Suprapubic skin (tissue), 4 donors: ENCODE data around the gene CLASP1. TPM values are rescaled to one million over a fixed set of nuclear protein-coding genes. Genes with fewer than 3 reads are reported as not detected.
"Not testable (repeated sequence)": the region's sequence is repeated elsewhere in the genome, so short reads cannot be mapped to it uniquely, and the experiment has no call there.

Experiments
- DNase-seq, 2 donors: peaks; one replicate each; pipeline ENCODE4 v3.0.0-alpha.2; 2019; ENCODE audit warnings: low spot score in 2 of 2
- H3K27ac ChIP-seq: fragments of 200-600 bp; sonication (generic); one replicate; pipeline ENCODE4 v1.5.1; 2019
- H3K27me3 ChIP-seq: fragments of 200-600 bp; sonication (generic); one replicate; pipeline ENCODE4 v1.5.1; 2019
- H3K36me3 ChIP-seq: fragments of 200-600 bp; sonication (generic); one replicate; pipeline ENCODE4 v1.5.1; 2019
- H3K4me1 ChIP-seq: fragments of 200-600 bp; sonication (generic); one replicate; pipeline ENCODE4 v1.5.1; 2019
- H3K4me3 ChIP-seq: fragments of 200-600 bp; sonication (generic); one replicate; pipeline ENCODE4 v1.5.1; 2019; ENCODE audit warnings: mild to moderate bottlenecking
- H3K9me3 ChIP-seq: fragments of 200-600 bp; sonication (generic); one replicate; pipeline ENCODE4 v1.5.1; 2019
- CTCF ChIP-seq, 2 donors: fragments of 200-600 bp in 1 of 2; fragments of 450-650 bp in 1 of 2; sonication (generic) in 1 of 2; IDR thresholded peaks; one replicate each; pipeline ENCODE4 v1.5.1; 2016 to 2019; ENCODE audit warnings: antibody characterized with exemption in 2 of 2, mild to moderate bottlenecking in 1 of 2, moderate library complexity in 1 of 2
- EP300 ChIP-seq: sonication (generic); formaldehyde crosslinking; IDR thresholded peaks from one replicate; pipeline ENCODE4 v1.6.1; 2017; ENCODE audit warnings: antibody characterized with exemption
- POLR2A ChIP-seq, 2 donors: fragments of 450-650 bp; IDR thresholded peaks; one replicate each; pipeline ENCODE4 v1.6.1; 2017; ENCODE audit warnings: antibody characterized with exemption in 2 of 2, mild to moderate bottlenecking in 2 of 2, moderate library complexity in 2 of 2
- POLR2AphosphoS5 ChIP-seq, 3 donors: sonication (generic); formaldehyde crosslinking; IDR thresholded peaks; one replicate each; pipeline ENCODE4 v1.6.1; 2017; ENCODE audit warnings: antibody characterized with exemption in 3 of 3
- WGBS: methylation state at CpG from one replicate; pipeline ENCODE4 v1.1.5; 2018; 5-methylcytosine and 5-hydroxymethylcytosine counted together
- total RNA-seq, 4 donors: library from RNA; depleted of rRNA; stranded (reverse); fragments of >200 nt; gene quantifications; one replicate each; pipeline ENCODE4 v1.1.0, GENCODE V29; 2016

Gene CLASP1
- total RNA-seq, 4 donors from 2014 or later: 53.3 to 99.5 (median 67.6) TPM

DNA sequence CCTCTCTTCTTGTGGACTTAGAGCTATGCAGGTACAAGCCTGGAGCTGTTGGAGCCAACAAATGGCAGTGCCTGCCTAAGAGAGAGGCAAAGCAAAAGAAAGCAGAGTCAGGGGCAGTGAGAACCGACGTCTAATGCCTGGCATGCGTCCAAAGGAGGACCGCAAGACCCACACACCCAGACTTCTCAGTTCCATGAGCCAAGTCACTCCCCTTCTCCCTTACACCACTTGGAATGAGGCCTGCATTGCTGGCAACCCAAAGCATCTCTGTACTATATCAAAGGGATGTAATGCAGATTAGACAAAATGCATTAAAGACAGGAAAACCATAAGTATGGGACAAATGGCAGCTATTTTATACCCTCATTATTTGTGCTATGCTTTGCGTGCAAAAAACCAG, 168.4 kb downstream of the CLASP1 start:
- peaks cover 8% of the 10 kb centered on the region for H3K36me3 ChIP-seq
- H3K27ac ChIP-seq: no peak overlapping the region
- no peak for DNase-seq
- H3K4me1 ChIP-seq: peaks cover 38% of the 10 kb centered on the region
- no peak for TF ChIP-seq EP300
- TF ChIP-seq POLR2AphosphoS5 (IDR thresholded peaks at IDR 0.05): no peak
- TF ChIP-seq CTCF (IDR thresholded peaks at IDR 0.05): no peak
- TF ChIP-seq POLR2A (IDR thresholded peaks at IDR 0.05): no peak
- no peaks in the 10 kb centered on the region for H3K9me3 ChIP-seq
- 22% methylated on average over 5 of the region's 5 CpGs for WGBS
- no peaks in the 10 kb centered on the region for H3K27me3 ChIP-seq
- no peak overlapping the region for H3K4me3 ChIP-seq

DNA sequence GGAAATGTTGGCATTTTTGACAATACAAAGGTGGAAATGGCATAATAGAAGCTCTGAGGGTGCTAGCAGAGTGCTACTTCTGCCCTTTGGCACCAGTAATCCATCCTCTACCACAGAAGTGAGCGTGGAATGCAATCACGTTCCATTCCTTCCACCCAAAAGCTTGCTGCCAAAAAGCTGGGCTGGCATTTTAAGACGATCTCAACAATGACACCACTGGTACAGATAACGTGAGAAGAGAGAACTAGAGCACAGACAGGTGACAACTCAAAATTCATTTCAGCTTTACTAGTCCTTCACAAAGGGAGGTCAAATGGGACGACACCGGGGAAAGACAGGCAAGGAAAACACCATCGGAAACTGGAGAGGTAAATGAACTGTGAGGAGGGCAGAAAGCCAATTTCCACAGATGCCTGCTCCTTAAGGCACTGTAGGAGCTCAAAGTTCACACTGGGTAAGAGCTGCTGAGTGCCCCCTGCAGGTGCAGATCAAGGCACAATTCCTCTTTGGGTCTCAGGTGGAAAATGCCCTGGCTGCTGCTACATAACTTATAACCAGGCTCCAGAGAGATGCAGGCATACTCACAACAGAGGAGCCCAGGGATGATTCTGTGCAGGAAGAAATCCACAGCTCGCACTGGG, 169.3 kb downstream of the CLASP1 start:
- no peak for DNase-seq
- H3K4me1 ChIP-seq: peaks cover 40% of the 10 kb centered on the region
- no peaks in the 10 kb centered on the region for H3K9me3 ChIP-seq
- no peak for TF ChIP-seq EP300
- TF ChIP-seq POLR2AphosphoS5 (IDR thresholded peaks at IDR 0.05): no peak
- no peak for TF ChIP-seq CTCF (IDR thresholded peaks at IDR 0.05)
- no peak for TF ChIP-seq POLR2A (IDR thresholded peaks at IDR 0.05)
- no peak overlapping the region for H3K27ac ChIP-seq
- H3K36me3 ChIP-seq: peaks cover 8% of the 10 kb centered on the region
- 34% methylated on average over 8 of the region's 8 CpGs for WGBS
- no peak overlapping the region for H3K4me3 ChIP-seq
- no peaks in the 10 kb centered on the region for H3K27me3 ChIP-seq

DNA sequence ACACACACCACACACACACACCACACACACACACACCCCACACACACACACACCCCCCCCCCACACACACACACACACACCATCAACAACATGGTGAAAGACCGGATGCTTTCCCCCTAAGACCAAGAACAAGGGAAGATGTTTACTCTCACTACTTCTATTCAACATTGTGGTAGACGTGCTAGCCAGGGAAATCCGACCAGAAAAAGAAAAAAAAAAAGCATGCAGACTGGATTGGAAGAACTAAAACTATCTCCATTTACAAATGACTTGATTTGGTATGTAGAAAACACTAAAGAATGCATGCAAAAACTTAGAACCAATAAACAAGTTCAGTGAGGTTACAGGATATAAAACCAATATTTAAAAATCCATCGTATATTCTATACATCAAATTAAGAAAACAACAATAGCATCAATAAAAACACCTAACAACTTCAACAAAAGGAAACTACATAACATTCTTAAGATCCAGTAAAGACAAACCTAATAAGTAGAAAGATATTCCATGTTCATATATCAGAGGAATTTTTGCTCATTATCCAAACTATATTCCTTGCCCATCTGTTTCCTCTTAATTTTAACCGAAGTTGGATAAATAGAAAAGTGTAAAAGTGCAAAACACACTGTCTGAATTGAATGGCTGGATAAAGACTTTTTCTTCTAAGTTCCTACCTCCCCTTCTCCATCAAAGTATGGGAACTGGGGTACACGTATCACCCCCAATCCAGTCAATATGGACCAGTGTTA, 170.1 kb downstream of the CLASP1 start:
- Histone ChIP-seq H3K4me1 (peaks cover 35% of the 10 kb centered on the region), H3K36me3 (peaks cover 8% of the 10 kb centered on the region), H3K4me3 (no peak overlapping the region), H3K27ac (no peak overlapping the region), H3K27me3 (no peaks in the 10 kb centered on the region), H3K9me3 (no peaks in the 10 kb centered on the region)
- 67% methylated on average over 6 of the region's 6 CpGs for WGBS
- DNase-seq: no peak
- TF ChIP-seq CTCF (IDR thresholded peaks at IDR 0.05) (no peak), POLR2A (IDR thresholded peaks at IDR 0.05) (no peak), EP300 (no peak), POLR2AphosphoS5 (IDR thresholded peaks at IDR 0.05) (no peak)

GRCh38 chr2:121478358-121478995, 170.8 kb downstream of the CLASP1 start:
- DNase-seq, H3K27ac ChIP-seq, H3K36me3 ChIP-seq, H3K27me3 ChIP-seq, H3K4me3 ChIP-seq, H3K9me3 ChIP-seq: not testable (repeated sequence)
- H3K4me1 ChIP-seq: peaks cover 35% of the 10 kb centered on the region
- 94% methylated on average over 7 of the region's 7 CpGs for WGBS

DNA sequence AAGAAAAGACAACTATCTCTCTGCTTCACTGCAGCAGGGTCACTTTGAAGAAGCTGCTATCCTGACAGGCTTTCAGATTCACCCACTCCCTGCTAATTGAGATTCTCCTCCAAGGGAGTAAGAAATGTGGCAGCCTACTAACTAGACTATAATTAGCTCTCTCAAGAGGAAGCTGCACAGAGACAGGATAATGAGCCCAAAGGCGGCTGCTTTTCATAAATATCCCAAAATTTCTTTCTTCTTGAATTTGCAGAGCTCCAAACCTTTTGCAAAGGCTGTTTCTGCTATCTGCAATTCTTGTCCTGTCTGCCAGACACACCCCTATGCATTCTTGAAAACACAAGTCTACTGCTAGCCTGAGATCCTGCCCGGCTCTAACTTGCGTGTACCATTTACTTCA, 172.6 kb downstream of the CLASP1 start:
- TF ChIP-seq EP300 (no peak), CTCF (IDR thresholded peaks at IDR 0.05) (no peak), POLR2AphosphoS5 (IDR thresholded peaks at IDR 0.05) (no peak), POLR2A (IDR thresholded peaks at IDR 0.05) (no peak)

More for the DNA sequence above, 172.6 kb downstream of the CLASP1 start:
- no peak for DNase-seq
- WGBS: 70% methylated on average over 3 of the region's 3 CpGs
- no peak overlapping the region for H3K27ac ChIP-seq
- no peaks in the 10 kb centered on the region for H3K9me3 ChIP-seq
- peaks cover 34% of the 10 kb centered on the region for H3K4me1 ChIP-seq
- H3K36me3 ChIP-seq: no peaks in the 10 kb centered on the region
- H3K4me3 ChIP-seq: no peak overlapping the region
- H3K27me3 ChIP-seq: no peaks in the 10 kb centered on the region
